A549 (cell line): ENCODE measurements around the gene BET1L.

Source experiments
- CHD4 ChIP-seq: fragments of 200-600 bp; sonication (generic); IDR thresholded peaks from 2 replicates; pipeline ENCODE4 v1.6.1; 2016; ENCODE audit warnings: antibody characterized with exemption, mild to moderate bottlenecking, borderline replicate concordance
- FOSL2 ChIP-seq, 2 experiments: fragments of 450-650 bp in 1 of 2; fragments of >200 bp in 1 of 2; sonication (Bioruptor Twin) in 1 of 2; formaldehyde crosslinking; IDR thresholded peaks; 2 replicates each; pipeline versions ENCODE4 v1.5.0 to v1.6.1; 2016 to 2020; ENCODE audit warnings: mild to moderate bottlenecking in 1 of 2, moderate library complexity in 1 of 2
- MAX ChIP-seq: IDR thresholded peaks from 2 replicates; pipeline ENCODE4 v1.6.1; 2012
- PHF8 ChIP-seq: fragments of 200-600 bp; sonication (generic); IDR thresholded peaks from 2 replicates; pipeline ENCODE4 v1.6.1; 2016; ENCODE audit warnings: low read depth, mild to moderate bottlenecking, antibody characterized with exemption, moderate library complexity, borderline replicate concordance
- RAD21 ChIP-seq, 2 experiments: fragments of >200 bp in 1 of 2; sonication (Bioruptor Twin) in 1 of 2; formaldehyde crosslinking in 1 of 2; IDR thresholded peaks in 1 of 2; conservative IDR thresholded peaks in 1 of 2; 2 replicates in 1 of 2; 3 replicates in 1 of 2; pipeline ENCODE4 v1.6.1; 2012 to 2018; ENCODE audit warnings: inconsistent platforms in 1 of 2
- SREBF2 ChIP-seq: fragments of 450-650 bp; IDR thresholded peaks from 2 replicates; pipeline ENCODE4 v1.6.1; 2014; ENCODE audit warnings: mild to moderate bottlenecking, moderate library complexity
- TF ChIP-seq, protein P1 (sequence below): fragments of >200 bp; sonication (Bioruptor Twin); formaldehyde crosslinking; IDR thresholded peaks from 3 replicates; pipeline ENCODE4 v1.5.1; 2016

DNA sequence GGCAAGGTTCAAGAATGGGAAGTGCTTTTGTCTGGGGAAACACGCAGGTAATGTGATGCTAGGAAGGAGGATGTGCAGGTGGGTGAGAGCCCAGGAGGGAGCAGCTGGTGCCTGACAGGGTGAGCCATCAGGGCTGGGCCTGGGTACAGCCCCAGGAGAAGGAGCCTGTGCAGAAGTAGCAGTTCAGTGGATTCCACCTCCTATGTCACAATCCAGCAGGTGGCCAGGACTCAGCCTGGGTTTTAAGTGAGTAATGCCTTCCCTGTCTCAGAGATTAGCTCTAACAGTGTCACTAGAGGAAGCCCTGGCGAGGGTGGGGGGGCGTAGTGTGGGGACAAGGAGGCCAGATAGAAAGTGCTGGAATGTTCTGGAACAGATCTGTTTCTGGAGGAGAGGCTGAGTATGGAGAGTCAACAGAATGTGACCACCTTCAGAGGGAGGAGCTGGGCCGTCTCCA, 8.4 kb upstream of the BET1L start:
- no peak for TF ChIP-seq RAD21 (conservative IDR thresholded peaks at IDR 0.05 in 1 of 2, IDR thresholded peaks at IDR 0.05 in 1 of 2)
- no peak for TF ChIP-seq CHD4
- TF ChIP-seq MAX, result no peak
- no peak for TF ChIP-seq FOSL2 (IDR thresholded peaks at IDR 0.05)
- no peak for TF ChIP-seq FOSL2 (CRISPR knock-in tag; IDR thresholded peaks at IDR 0.05)
- TF ChIP-seq, protein P1, sequence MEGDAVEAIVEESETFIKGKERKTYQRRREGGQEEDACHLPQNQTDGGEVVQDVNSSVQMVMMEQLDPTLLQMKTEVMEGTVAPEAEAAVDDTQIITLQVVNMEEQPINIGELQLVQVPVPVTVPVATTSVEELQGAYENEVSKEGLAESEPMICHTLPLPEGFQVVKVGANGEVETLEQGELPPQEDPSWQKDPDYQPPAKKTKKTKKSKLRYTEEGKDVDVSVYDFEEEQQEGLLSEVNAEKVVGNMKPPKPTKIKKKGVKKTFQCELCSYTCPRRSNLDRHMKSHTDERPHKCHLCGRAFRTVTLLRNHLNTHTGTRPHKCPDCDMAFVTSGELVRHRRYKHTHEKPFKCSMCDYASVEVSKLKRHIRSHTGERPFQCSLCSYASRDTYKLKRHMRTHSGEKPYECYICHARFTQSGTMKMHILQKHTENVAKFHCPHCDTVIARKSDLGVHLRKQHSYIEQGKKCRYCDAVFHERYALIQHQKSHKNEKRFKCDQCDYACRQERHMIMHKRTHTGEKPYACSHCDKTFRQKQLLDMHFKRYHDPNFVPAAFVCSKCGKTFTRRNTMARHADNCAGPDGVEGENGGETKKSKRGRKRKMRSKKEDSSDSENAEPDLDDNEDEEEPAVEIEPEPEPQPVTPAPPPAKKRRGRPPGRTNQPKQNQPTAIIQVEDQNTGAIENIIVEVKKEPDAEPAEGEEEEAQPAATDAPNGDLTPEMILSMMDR, result no peak
- no peak for TF ChIP-seq SREBF2
- TF ChIP-seq PHF8, result no peak
